Endodermal cell (in vitro differentiated cells): ENCODE results near the gene MYBPC1. TPM values are rescaled to one million over a fixed set of nuclear protein-coding genes. Genes with fewer than 3 reads are reported as not detected.

ENCODE experiments used
- DNase-seq: peaks from one replicate; pipeline ENCODE4 v3.0.0-alpha.2; 2017
- H3K27ac ChIP-seq: 2 replicates; pipeline ENCODE4 v1.5.1; 2013; ENCODE audit warnings: mild to moderate bottlenecking, low read depth, low read length, moderate library complexity
- H3K27me3 ChIP-seq: 2 replicates; pipeline ENCODE4 v1.6.1; 2013; ENCODE audit warnings: mild to moderate bottlenecking, low read length, moderate library complexity; ENCODE audit not compliant: insufficient read depth, control insufficient read depth, poor library complexity, severe bottlenecking
- H3K36me3 ChIP-seq: 2 replicates; pipeline ENCODE4 v1.7.0; 2013; ENCODE audit warnings: mild to moderate bottlenecking, low read length, moderate library complexity; ENCODE audit not compliant: control insufficient read depth, insufficient read depth
- H3K4me1 ChIP-seq: one replicate; pipeline ENCODE4 v1.7.0; 2013; ENCODE audit warnings: low read length; ENCODE audit not compliant: control insufficient read depth, insufficient read depth
- H3K4me3 ChIP-seq: 2 replicates; pipeline ENCODE4 v1.5.1; 2013; ENCODE audit warnings: mild to moderate bottlenecking, low read length, moderate library complexity
- H3K9ac ChIP-seq: 2 replicates; pipeline ENCODE4 v1.6.1; 2013; ENCODE audit warnings: mild to moderate bottlenecking, low read length, moderate library complexity; ENCODE audit not compliant: poor library complexity, severe bottlenecking; ENCODE audit errors: extremely low read depth
- H3K9me3 ChIP-seq: 2 replicates; pipeline ENCODE4 v1.6.1; 2013; ENCODE audit warnings: mild to moderate bottlenecking, low read length, moderate library complexity; ENCODE audit not compliant: control insufficient read depth
- H3K27ac Mint-ChIP-seq: 2 replicates; pipeline ENCODE4 v1.8.0; 2020; ENCODE audit warnings: mixed read lengths
- H3K27me3 Mint-ChIP-seq: 2 replicates; pipeline ENCODE4 v1.8.0; 2021; ENCODE audit warnings: mild to moderate bottlenecking, mixed read lengths; ENCODE audit not compliant: insufficient read depth
- H3K36me3 Mint-ChIP-seq: 2 replicates; pipeline ENCODE4 v1.8.0; 2020; ENCODE audit warnings: low read depth, mixed read lengths
- H3K4me1 Mint-ChIP-seq: 2 replicates; pipeline ENCODE4 v1.8.0; 2020; ENCODE audit warnings: mixed read lengths
- H3K4me3 Mint-ChIP-seq: 2 replicates; pipeline ENCODE4 v1.8.0; 2020; ENCODE audit warnings: mild to moderate bottlenecking, moderate library complexity, mixed read lengths
- H3K9me3 Mint-ChIP-seq: 2 replicates; pipeline ENCODE4 v1.8.0; 2020; ENCODE audit warnings: mild to moderate bottlenecking, mixed read lengths
- CTCF ChIP-seq: fragments of 200-600 bp; sonication (generic); conservative IDR thresholded peaks from 2 replicates; pipeline ENCODE4 v1.5.0; 2021; ENCODE audit warnings: antibody characterized with exemption, mild to moderate bottlenecking
- WGBS, 2 experiments: methylation state at CpG; one replicate each; pipeline versions ENCODE4 v1.1.5 to v1.1.7; 2013; ENCODE audit warnings: missing lambda C conversion rate in 2 of 2, mixed read lengths in 1 of 2; ENCODE audit not compliant: insufficient coverage in 1 of 2, insufficient read length in 1 of 2; 5-methylcytosine and 5-hydroxymethylcytosine counted together
- total RNA-seq, 2 donors: library from RNA; stranded (reverse); fragmentation: NEBNext Ultra II Directional in 1 of 2; extraction: Animal tissue kit (Norgen Biotek cat#: 25700) in 1 of 2; gene quantifications; 2 replicates in 1 of 2; 3 replicates in 1 of 2; pipeline ENCODE4 v1.2.1, GENCODE V29; 2021

The MYBPC1 gene
- total RNA-seq, 2 donors from 2014 or later: not detected

GRCh38 chr12:101707131-101707782 is 112.5 kb downstream of the MYBPC1 start:
- Mint-ChIP-seq H3K36me3 (no peaks in the 10 kb centered on the region), H3K9me3 (no peaks in the 10 kb centered on the region), H3K4me3 (no peak overlapping the region), H3K27me3 (no peaks in the 10 kb centered on the region), H3K27ac (no peak overlapping the region), H3K4me1 (peaks cover 18% of the 10 kb centered on the region)
- no peaks in the 10 kb centered on the region for H3K36me3 ChIP-seq
- H3K4me3 ChIP-seq: no peak overlapping the region
- no peaks in the 10 kb centered on the region for H3K4me1 ChIP-seq
- no peak overlapping the region for H3K9ac ChIP-seq
- H3K27ac ChIP-seq: no peak overlapping the region
- DNase-seq: no peak
- TF ChIP-seq CTCF: no peak
- no peaks in the 10 kb centered on the region for H3K27me3 ChIP-seq
- no peaks in the 10 kb centered on the region for H3K9me3 ChIP-seq

GRCh38 chr12:101710288-101710687 is 115.5 kb downstream of the MYBPC1 start:
- Histone ChIP-seq H3K4me3 (no peak overlapping the region), H3K27me3 (no peaks in the 10 kb centered on the region), H3K27ac (no peak overlapping the region), H3K9ac (no peak overlapping the region), H3K9me3 (no peaks in the 10 kb centered on the region), H3K4me1 (no peaks in the 10 kb centered on the region), H3K36me3 (no peaks in the 10 kb centered on the region)
- Mint-ChIP-seq H3K36me3 (no peaks in the 10 kb centered on the region), H3K27ac (no peak overlapping the region), H3K9me3 (no peaks in the 10 kb centered on the region), H3K27me3 (no peaks in the 10 kb centered on the region), H3K4me1 (peaks cover 17% of the 10 kb centered on the region), H3K4me3 (no peak overlapping the region)
- DNase-seq: no peak
- TF ChIP-seq CTCF: no peak
- WGBS, 2 experiments: 88% methylated on average over 4 of the region's 4 CpGs; no CpG with 5 or more reads in 1 of the 2 experiments

GRCh38 chr12:101713059-101713682 is 118.4 kb downstream of the MYBPC1 start:
- TF ChIP-seq CTCF: no peak
- no peak overlapping the region for H3K4me3 ChIP-seq
- no peaks in the 10 kb centered on the region for H3K4me1 ChIP-seq
- H3K36me3 Mint-ChIP-seq: no peaks in the 10 kb centered on the region
- no peak for DNase-seq
- no peaks in the 10 kb centered on the region for H3K27me3 Mint-ChIP-seq
- peak overlapping the region; percentile 62 for H3K27ac ChIP-seq
- no peak overlapping the region for H3K27ac Mint-ChIP-seq
- H3K4me3 Mint-ChIP-seq: no peak overlapping the region
- H3K9me3 ChIP-seq: no peaks in the 10 kb centered on the region
- H3K27me3 ChIP-seq: no peaks in the 10 kb centered on the region
- WGBS, 2 experiments: 86 to 90% methylated on average over 4 to 5 of the region's 5 CpGs
- H3K4me1 Mint-ChIP-seq: peaks cover 8% of the 10 kb centered on the region
- no peaks in the 10 kb centered on the region for H3K9me3 Mint-ChIP-seq
- H3K9ac ChIP-seq: no peak overlapping the region
- H3K36me3 ChIP-seq: no peaks in the 10 kb centered on the region
